Stomach (tissue), 9 donors: ENCODE measurements around the gene POLR3F. TPM values are rescaled to one million over a fixed set of nuclear protein-coding genes. Genes with fewer than 3 reads are reported as not detected.
A peak's percentile ranks its signal among the peaks of the same experiment; 100 is the strongest.

ENCODE experiments used
- DNase-seq, 2 donors: peaks; one replicate each; pipeline versions ENCODE4 v3.0.0 to v3.0.0-alpha.2; 2013 to 2019
- H3K27ac ChIP-seq, 5 donors: fragments of 200-600 bp in 4 of 5; sonication (generic) in 4 of 5; one replicate each; pipeline ENCODE4 v1.5.1; 2013 to 2019; ENCODE audit warnings: mild to moderate bottlenecking in 1 of 5, moderate library complexity in 1 of 5
- H3K27me3 ChIP-seq, 3 donors: fragments of 200-600 bp; sonication (generic); one replicate each; pipeline ENCODE4 v1.5.1; 2017 to 2019; ENCODE audit warnings: mixed run types in 1 of 3
- H3K36me3 ChIP-seq, 4 donors: fragments of 200-600 bp; sonication (generic); 1 replicate in 3 of 4; 2 replicates in 1 of 4; pipeline ENCODE4 v1.5.1; 2016 to 2019
- H3K4me1 ChIP-seq, 4 donors: fragments of 200-600 bp; sonication (generic); one replicate each; pipeline ENCODE4 v1.5.1; 2016 to 2019
- H3K4me3 ChIP-seq, 4 donors: fragments of 200-600 bp; sonication (generic) in 3 of 4; one replicate each; pipeline ENCODE4 v1.5.1; 2016 to 2019; ENCODE audit warnings: mild to moderate bottlenecking in 1 of 4
- H3K9me3 ChIP-seq, 4 donors: fragments of 200-600 bp; sonication (generic); one replicate each; pipeline ENCODE4 v1.5.1; 2016 to 2019
- EP300 ChIP-seq: sonication (generic); formaldehyde crosslinking; IDR thresholded peaks from one replicate; pipeline ENCODE4 v1.6.1; 2017; ENCODE audit warnings: antibody characterized with exemption
- POLR2A ChIP-seq, 4 donors: fragments of 450-650 bp; IDR thresholded peaks; one replicate each; pipeline ENCODE4 v1.6.1; 2016; ENCODE audit warnings: antibody characterized with exemption in 4 of 4, control low read depth in 2 of 4, mild to moderate bottlenecking in 1 of 4, moderate library complexity in 1 of 4
- POLR2AphosphoS5 ChIP-seq, 3 donors: sonication (generic); formaldehyde crosslinking; IDR thresholded peaks; one replicate each; pipeline ENCODE4 v1.6.1; 2016; ENCODE audit warnings: antibody characterized with exemption in 3 of 3
- WGBS, 5 donors: extraction: QIAGEN DNeasy Blood & Tissue Kit in 3 of 5; methylation state at CpG; one replicate each; pipeline versions ENCODE4 v1.1.5 to v1.1.7; 2013 to 2018; 5-methylcytosine and 5-hydroxymethylcytosine counted together
- intact Hi-C: fragments of 100-400 bp; cut with DNase I; formaldehyde crosslinking; loops from one replicate; pipeline ENCODE4 v1.15.1; 2023; ENCODE audit warnings: low total_unique reads
- polyA plus RNA-seq, 3 donors: library from polyadenylated mRNA; stranded (reverse); fragments of 200-250 nt; gene quantifications; one replicate each; pipeline ENCODE4 v1.2.3, GENCODE V29; 2013
- small RNA-seq, 4 donors: library from RNA; depleted of rRNA; stranded (forward); fragments of <200 nt; gene quantifications; one replicate each; pipeline ENCODE3, GENCODE V24; 2016
- total RNA-seq, 5 donors: library from RNA; depleted of rRNA; stranded (reverse); fragments of >200 nt; gene quantifications; one replicate each; pipeline versions ENCODE4 v1.1.0 to v1.2.3, GENCODE V29; 2014 to 2016
- TF ChIP-seq, protein P1 (sequence below), 7 experiments: fragments of 450-650 bp in 4 of 7; fragments of 200-600 bp in 3 of 7; sonication (generic) in 3 of 7; IDR thresholded peaks; one replicate each; pipeline ENCODE4 v1.5.1; 2016 to 2019; ENCODE audit warnings: antibody characterized with exemption in 7 of 7, control low read depth in 2 of 7, mild to moderate bottlenecking in 1 of 7
- donor health status: healthy with polysubstance abuse.
- donor health status: Bipolar disorder and iron deficiency.
- donor health status: healthy.

POLR3F gene
- total and polyA plus RNA-seq, 8 donors, result 5.4 to 24.3 (median 9.3) TPM; not detected in 1

DNA sequence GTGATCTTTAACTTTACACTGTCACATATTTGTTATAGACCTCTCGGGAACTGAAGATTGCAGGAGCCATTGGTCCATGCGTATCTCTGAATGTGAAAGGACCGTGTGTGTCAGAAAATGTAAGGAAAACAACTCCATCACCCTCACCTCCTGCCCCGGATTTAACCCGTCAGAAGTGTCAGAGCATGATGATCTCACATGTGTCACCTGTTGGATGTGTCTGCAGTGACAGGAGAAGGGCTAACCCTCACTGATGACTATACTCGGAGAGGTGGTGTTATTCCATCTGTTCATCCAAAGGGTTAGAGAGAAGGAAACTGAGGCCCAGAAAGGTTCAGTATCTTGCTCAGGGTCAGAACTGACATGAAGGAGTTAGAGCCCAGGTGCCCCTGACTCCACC is 65.4 kb downstream of the POLR3F start:
- 84 to 95% (median 91%) methylated on average over 6 of the region's 6 CpGs for WGBS, 5 donors
- Histone ChIP-seq H3K4me3 (no peak overlapping the region), H3K27ac (no peak overlapping the region), H3K9me3 (no peaks in the 10 kb centered on the region), H3K36me3 (peaks cover 64 to 98% (median 97%) of the 10 kb centered on the region in 4 donors), H3K4me1 (peaks cover 0 to 11% (median 0%) of the 10 kb centered on the region in 4 donors), H3K27me3 (no peaks in the 10 kb centered on the region)
- TF ChIP-seq POLR2A (IDR thresholded peaks at IDR 0.05) (no peak), POLR2AphosphoS5 (IDR thresholded peaks at IDR 0.05) (no peak), EP300 (no peak)
- TF ChIP-seq, protein P1, sequence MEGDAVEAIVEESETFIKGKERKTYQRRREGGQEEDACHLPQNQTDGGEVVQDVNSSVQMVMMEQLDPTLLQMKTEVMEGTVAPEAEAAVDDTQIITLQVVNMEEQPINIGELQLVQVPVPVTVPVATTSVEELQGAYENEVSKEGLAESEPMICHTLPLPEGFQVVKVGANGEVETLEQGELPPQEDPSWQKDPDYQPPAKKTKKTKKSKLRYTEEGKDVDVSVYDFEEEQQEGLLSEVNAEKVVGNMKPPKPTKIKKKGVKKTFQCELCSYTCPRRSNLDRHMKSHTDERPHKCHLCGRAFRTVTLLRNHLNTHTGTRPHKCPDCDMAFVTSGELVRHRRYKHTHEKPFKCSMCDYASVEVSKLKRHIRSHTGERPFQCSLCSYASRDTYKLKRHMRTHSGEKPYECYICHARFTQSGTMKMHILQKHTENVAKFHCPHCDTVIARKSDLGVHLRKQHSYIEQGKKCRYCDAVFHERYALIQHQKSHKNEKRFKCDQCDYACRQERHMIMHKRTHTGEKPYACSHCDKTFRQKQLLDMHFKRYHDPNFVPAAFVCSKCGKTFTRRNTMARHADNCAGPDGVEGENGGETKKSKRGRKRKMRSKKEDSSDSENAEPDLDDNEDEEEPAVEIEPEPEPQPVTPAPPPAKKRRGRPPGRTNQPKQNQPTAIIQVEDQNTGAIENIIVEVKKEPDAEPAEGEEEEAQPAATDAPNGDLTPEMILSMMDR (IDR thresholded peaks at IDR 0.05), result no peak
- intact Hi-C loops, result no loop called here
- no peak for DNase-seq

DNA sequence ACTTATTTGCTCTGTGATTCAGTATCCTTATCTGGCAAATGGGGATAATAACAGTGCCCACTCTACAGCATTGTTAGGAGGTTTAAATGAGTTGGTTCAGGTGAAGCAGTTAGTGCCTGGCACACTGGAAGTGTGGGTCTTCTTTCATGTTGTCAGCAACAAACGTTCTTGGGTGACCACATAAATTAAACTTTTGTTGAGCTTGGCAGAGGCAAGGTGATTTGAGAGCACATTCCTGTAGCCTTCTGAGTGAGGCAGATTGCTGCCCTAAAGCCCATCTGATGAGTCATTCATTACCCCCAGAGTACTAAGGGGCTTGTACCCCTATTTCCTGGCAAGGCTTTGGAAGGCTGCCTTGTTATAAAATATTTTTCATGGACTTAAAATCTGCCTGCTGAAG is 66.3 kb downstream of the POLR3F start:
- DNase-seq, result no peak
- TF ChIP-seq, protein P1 (IDR thresholded peaks at IDR 0.05), result no peak
- TF ChIP-seq EP300 (no peak), POLR2A (IDR thresholded peaks at IDR 0.05) (no peak), POLR2AphosphoS5 (IDR thresholded peaks at IDR 0.05) (no peak)
- H3K27me3 ChIP-seq, result no peaks in the 10 kb centered on the region
- intact Hi-C loops, result no loop called here
- peaks cover 55 to 98% (median 97%) of the 10 kb centered on the region in 4 donors for H3K36me3 ChIP-seq
- H3K9me3 ChIP-seq, result no peaks in the 10 kb centered on the region
- WGBS, 5 donors, result 15 to 48% (median 24%) methylated on average over 1 of the region's 1 CpG
- H3K27ac ChIP-seq, result no peak overlapping the region
- H3K4me1 ChIP-seq, result peaks cover 0 to 11% (median 0%) of the 10 kb centered on the region in 4 donors
- H3K4me3 ChIP-seq, result no peak overlapping the region

DNA sequence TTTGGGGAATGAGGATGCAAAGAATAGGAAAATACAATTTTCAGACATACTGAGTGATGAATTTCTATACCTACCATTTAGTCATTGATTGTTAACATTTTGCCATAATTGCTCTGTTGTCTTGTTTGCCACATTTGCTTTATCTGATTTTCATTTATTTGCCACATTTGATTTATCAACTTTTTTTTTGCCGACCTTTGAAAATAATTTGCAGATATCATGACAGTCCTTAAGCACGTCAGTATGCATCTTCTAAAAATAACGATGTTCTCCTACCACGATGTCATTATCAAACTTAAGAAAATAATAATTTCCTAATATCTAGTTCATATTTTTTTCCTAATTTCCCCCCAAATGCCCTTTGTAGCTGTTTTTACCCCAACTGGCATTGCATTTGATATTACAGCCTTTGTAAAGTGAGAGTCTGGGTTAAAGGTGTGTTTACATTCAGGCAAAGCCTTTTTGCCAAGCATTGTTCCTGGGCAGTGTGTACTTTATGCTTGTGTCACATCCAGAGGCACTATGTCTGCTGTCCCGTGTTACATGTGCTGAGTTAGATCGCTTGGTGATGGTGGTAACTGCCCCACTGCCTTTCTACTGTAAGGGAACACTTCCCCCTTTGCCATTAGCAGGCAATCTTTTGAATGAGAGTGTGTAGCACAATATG is 66.9 kb downstream of the POLR3F start:
- DNase-seq, result peak; percentile 20 to 29
- peaks cover 0 to 11% (median 0%) of the 10 kb centered on the region in 4 donors for H3K4me1 ChIP-seq
- peak in 1 of 3 donors; percentile 54 for TF ChIP-seq POLR2AphosphoS5 (IDR thresholded peaks at IDR 0.05)
- TF ChIP-seq EP300, result no peak
- H3K4me3 ChIP-seq, result no peak overlapping the region
- peaks cover 49 to 98% (median 97%) of the 10 kb centered on the region in 4 donors for H3K36me3 ChIP-seq
- intact Hi-C loops, result no loop called here
- H3K27ac ChIP-seq, result peak overlapping the region in 1 of 5 donors; percentile 1
- no peaks in the 10 kb centered on the region for H3K27me3 ChIP-seq
- H3K9me3 ChIP-seq, result no peaks in the 10 kb centered on the region
- 40 to 66% (median 48%) methylated on average over 6 of the region's 6 CpGs for WGBS, 5 donors

Small RNA genes within 50 kb of the gene (small RNA-seq; reads per million reads assigned to genes)
- gene MIR3192, result 0 reads per million in 4 donors
- gene RNA5SP476, result 0 to 0.10 (median 0) reads per million in 4 donors

Other genes starting within 250 kb of the POLR3F start
- gene ZNF133, start 178.9 kb upstream of the POLR3F start, total RNA-seq, result 10 to 100 TPM in 3 of 5 donors, 1 to 10 TPM in 2; 3.5 to 48.2 (median 19.1) TPM
- 10 to 100 TPM in 1 of 3 donors, 1 to 10 TPM in 2; 7.9 to 18.2 (median 9.6) TPM for gene ZNF133, start 178.9 kb upstream of the POLR3F start, polyA plus RNA-seq
- gene DZANK1, start 360 bp upstream of the POLR3F start, total RNA-seq, result 10 to 100 TPM in 1 of 5 donors, 1 to 10 TPM in 3, not detected in 1; 1.4 to 24.6 (median 3.3) TPM
- 1 to 10 TPM in 1 of 3 donors, under 1 TPM in 2; 0.61 to 2.6 (median 0.93) TPM for gene DZANK1, start 360 bp upstream of the POLR3F start, polyA plus RNA-seq
- gene RBBP9, start 29.8 kb downstream of the POLR3F start, total RNA-seq, result 10 to 100 TPM in 2 of 5 donors, 1 to 10 TPM in 2, under 1 TPM in 1; 0.58 to 20.7 (median 4.9) TPM
- 1 to 10 TPM; 4.7 to 7.5 (median 5.2) TPM for gene RBBP9, start 29.8 kb downstream of the POLR3F start, polyA plus RNA-seq
- gene SEC23B, start 40.5 kb downstream of the POLR3F start, total RNA-seq, result 10 to 100 TPM in 4 of 5 donors, 1 to 10 TPM in 1; 5.3 to 74.9 (median 26.8) TPM
- gene SEC23B, start 40.5 kb downstream of the POLR3F start, polyA plus RNA-seq, result 10 to 100 TPM in 2 of 3 donors, 1 to 10 TPM in 1; 9.5 to 29.0 (median 26.1) TPM
- 100 to 1,000 TPM in 4 of 5 donors, 10 to 100 TPM in 1; 29.2 to 139 (median 114) TPM for gene SMIM26, start 100.0 kb downstream of the POLR3F start, total RNA-seq
- gene SMIM26, start 100.0 kb downstream of the POLR3F start, polyA plus RNA-seq, result 100 to 1,000 TPM; 176 to 187 (median 178) TPM
- gene DTD1, start 120.7 kb downstream of the POLR3F start, total RNA-seq, result 10 to 100 TPM in 3 of 5 donors, 1 to 10 TPM in 1, not detected in 1; 4.5 to 23.3 (median 13.8) TPM
- gene DTD1, start 120.7 kb downstream of the POLR3F start, polyA plus RNA-seq, result 10 to 100 TPM; 15.7 to 30.4 (median 23.0) TPM